ENCODE data around the gene CHD3. TPM values are rescaled to one million over a fixed set of nuclear protein-coding genes. Genes with fewer than 3 reads are reported as not detected.

CHD3 gene
- polyA plus RNA-seq, 3 donors from 2014 or later, result 0.72 to 19.6 (median 3.5) TPM

DNA sequence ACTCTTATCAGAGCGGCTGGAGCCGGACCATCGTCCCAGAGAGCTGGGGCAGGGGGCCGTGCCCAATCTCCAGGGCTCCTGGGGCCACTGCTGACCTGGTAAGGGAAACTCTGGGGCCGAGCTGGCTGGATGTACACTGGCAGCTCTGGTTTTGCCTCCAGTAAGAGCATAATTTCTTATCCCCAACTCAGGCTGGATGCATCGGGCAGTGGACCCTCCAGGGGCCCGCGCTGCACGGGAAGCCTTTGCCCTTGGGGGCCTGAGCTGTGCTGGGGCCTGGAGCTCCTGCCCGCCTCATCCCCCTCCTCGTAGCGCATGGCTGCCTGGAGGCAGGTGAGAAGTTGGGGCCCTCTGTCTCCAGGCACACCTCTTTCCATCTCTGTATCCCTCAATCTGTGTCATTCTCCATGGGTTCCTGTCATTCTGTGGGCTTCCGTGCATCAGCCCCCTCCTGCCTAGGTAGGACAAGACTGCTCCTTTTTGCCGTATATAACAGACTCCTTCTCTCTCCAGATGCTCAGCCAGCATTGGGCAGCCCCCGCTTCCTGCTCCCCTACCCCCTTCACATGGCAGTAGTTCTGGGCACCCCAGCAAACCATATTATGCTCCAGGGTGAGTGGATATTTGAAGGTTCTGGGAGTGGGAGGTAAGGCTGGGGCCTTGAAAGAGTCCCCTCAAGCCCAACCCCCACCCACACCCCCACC lies 43.1 kb upstream of the CHD3 start:
- peak overlapping the region; percentile 98 to 100 (median 99) for H3K4me3 Mint-ChIP-seq
- H3K36me3 Mint-ChIP-seq, result no peaks in the 10 kb centered on the region
- H3K27ac Mint-ChIP-seq, result peak overlapping the region; percentile 97 to 100 (median 100)
- H3K9me3 Mint-ChIP-seq, result no peaks in the 10 kb centered on the region
- peaks cover 37 to 41% of the 10 kb centered on the region in 2 donors for H3K4me1 Mint-ChIP-seq
- peaks cover 36 to 51% (median 41%) of the 10 kb centered on the region in 3 donors for H3K27me3 Mint-ChIP-seq (ENCODE audit: low read depth in 3 of 3)
- no peak for DNase-seq

DNA sequence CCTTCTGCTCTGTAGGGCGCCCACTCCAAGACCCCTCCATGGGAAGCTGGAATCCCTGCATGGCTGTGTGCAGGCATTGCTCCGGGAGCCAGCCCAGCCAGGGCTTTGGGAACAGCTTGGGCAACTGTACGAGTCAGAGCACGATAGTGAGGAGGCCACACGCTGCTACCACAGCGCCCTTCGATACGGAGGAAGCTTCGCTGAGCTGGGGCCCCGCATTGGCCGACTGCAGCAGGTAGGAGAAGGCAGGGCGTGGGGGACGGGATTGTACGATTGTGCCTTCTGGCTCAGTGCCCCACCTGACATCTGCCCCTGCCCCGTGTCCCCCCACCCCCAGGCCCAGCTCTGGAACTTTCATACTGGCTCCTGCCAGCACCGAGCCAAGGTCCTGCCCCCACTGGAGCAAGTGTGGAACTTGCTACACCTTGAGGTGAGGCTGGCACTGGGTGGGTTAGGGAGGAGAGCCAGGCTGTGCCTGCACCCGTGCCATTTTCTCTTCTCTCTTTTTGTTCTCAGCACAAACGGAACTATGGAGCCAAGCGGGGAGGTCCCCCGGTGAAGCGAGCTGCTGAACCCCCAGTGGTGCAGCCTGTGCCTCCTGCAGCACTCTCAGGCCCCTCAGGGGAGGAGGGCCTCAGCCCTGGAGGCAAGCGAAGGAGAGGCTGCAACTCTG lies 42.4 kb upstream of the CHD3 start:
- H3K27me3 Mint-ChIP-seq (ENCODE audit: low read depth in 3 of 3), result peaks cover 33 to 44% (median 42%) of the 10 kb centered on the region in 3 donors
- H3K4me3 Mint-ChIP-seq, result peak overlapping the region in 2 of 5 donors; percentile 38 to 44
- H3K36me3 Mint-ChIP-seq, result no peaks in the 10 kb centered on the region
- H3K4me1 Mint-ChIP-seq, result peaks cover 30 to 38% of the 10 kb centered on the region in 2 donors
- H3K27ac Mint-ChIP-seq, result peak overlapping the region in 3 of 6 donors; percentile 69 to 100 (median 76)
- H3K9me3 Mint-ChIP-seq, result peaks cover 0 to 1% (median 0%) of the 10 kb centered on the region in 6 donors
- DNase-seq, result no peak

- H3K36me3 Mint-ChIP-seq, result no peaks in the 10 kb centered on the region
- peak overlapping the region in 2 of 6 donors; percentile 24 to 81 for H3K27ac Mint-ChIP-seq
- H3K27me3 Mint-ChIP-seq (ENCODE audit: low read depth in 3 of 3), result peaks cover 30 to 40% (median 40%) of the 10 kb centered on the region in 3 donors
- H3K4me3 Mint-ChIP-seq, result peak overlapping the region in 1 of 5 donors; percentile 44
- DNase-seq, result no peak
- H3K9me3 Mint-ChIP-seq, result peaks cover 0 to 1% (median 0%) of the 10 kb centered on the region in 6 donors
- peaks cover 30 to 43% of the 10 kb centered on the region in 2 donors for H3K4me1 Mint-ChIP-seq
Measured at GRCh38 chr17:7846765-7847661, 41.6 kb upstream of the CHD3 start.

DNA sequence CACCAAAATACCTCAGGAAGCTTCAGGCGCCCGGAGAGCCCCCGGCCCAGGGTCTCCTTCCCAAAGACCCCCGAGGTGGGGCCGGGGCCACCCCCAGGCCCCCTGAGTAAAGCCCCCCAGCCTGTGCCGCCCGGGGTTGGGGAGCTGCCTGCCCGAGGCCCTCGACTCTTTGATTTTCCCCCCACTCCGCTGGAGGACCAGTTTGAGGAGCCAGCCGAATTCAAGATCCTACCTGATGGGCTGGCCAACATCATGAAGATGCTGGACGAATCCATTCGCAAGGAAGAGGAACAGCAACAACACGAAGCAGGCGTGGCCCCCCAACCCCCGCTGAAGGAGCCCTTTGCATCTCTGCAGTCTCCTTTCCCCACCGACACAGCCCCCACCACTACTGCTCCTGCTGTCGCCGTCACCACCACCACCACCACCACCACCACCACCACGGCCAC lies 40.4 kb upstream of the CHD3 start:
- peaks cover 0 to 1% (median 0%) of the 10 kb centered on the region in 6 donors for H3K9me3 Mint-ChIP-seq

GRCh38 chr17:7848739-7849129 lies 39.9 kb upstream of the CHD3 start:
- peaks cover 0 to 1% (median 0%) of the 10 kb centered on the region in 6 donors for H3K9me3 Mint-ChIP-seq
- H3K36me3 Mint-ChIP-seq, result peaks cover 0 to under 1% (median 0%) of the 10 kb centered on the region in 3 donors
- H3K4me3 Mint-ChIP-seq, result no peak overlapping the region
- no peak overlapping the region for H3K27ac Mint-ChIP-seq
- no peak for DNase-seq
- peaks cover 13 to 26% (median 26%) of the 10 kb centered on the region in 3 donors for H3K27me3 Mint-ChIP-seq (ENCODE audit: low read depth in 3 of 3)
- H3K4me1 Mint-ChIP-seq, result peaks cover 24 to 37% of the 10 kb centered on the region in 2 donors

More for the DNA sequence above, 40.4 kb upstream of the CHD3 start:
- Mint-ChIP-seq H3K27ac (no peak overlapping the region), H3K36me3 (no peaks in the 10 kb centered on the region), H3K4me1 (peaks cover 28 to 41% of the 10 kb centered on the region in 2 donors), H3K4me3 (no peak overlapping the region), H3K27me3 (ENCODE audit: low read depth in 3 of 3) (peaks cover 19 to 31% (median 30%) of the 10 kb centered on the region in 3 donors)
- DNase-seq, result no peak

- no peak for DNase-seq
- Mint-ChIP-seq H3K9me3 (peaks cover 0 to 1% (median 0%) of the 10 kb centered on the region in 6 donors), H3K4me3 (no peak overlapping the region), H3K27me3 (ENCODE audit: low read depth in 3 of 3) (peaks cover 10 to 23% (median 21%) of the 10 kb centered on the region in 3 donors), H3K4me1 (peaks cover 19 to 33% of the 10 kb centered on the region in 2 donors), H3K27ac (no peak overlapping the region), H3K36me3 (peaks cover 0 to 4% (median 0%) of the 10 kb centered on the region in 3 donors)
Measured at GRCh38 chr17:7849130-7849750, 39.3 kb upstream of the CHD3 start.

DNA sequence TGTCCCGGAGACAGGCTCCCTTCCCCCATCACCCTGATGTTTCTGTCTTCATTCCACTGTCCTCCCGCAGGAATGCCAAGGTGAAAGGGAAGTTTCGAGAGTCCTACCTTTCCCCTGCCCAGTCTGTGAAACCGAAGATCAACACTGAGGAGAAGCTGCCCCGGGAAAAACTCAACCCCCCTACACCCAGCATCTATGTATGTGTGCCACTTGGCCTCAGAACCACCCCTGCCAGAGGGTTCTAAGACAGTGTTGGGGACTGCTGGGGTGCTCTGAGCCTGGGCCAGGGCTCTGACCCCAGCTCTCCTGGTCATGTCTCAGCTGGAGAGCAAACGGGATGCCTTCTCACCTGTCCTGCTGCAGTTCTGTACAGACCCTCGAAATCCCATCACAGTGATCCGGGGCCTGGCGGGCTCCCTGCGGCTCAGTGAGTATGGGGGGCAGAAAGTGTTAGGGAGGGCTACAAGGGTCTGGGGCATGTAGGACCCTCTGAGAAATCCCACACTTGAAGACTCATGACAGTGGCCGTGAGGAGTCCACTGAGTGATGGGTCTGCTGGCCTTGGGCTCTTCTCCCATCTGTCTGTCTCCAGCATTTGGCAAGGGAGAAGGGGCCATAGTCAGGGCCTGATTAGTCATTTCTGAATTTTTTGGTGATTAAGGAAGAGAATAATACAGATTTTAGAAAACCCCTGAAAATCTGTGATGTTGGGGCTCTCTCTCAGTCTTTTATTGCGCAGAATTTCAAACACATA lies 38.7 kb upstream of the CHD3 start:
- Mint-ChIP-seq H3K36me3 (peaks cover 0 to 4% (median 0%) of the 10 kb centered on the region in 3 donors), H3K4me1 (peaks cover 18 to 31% of the 10 kb centered on the region in 2 donors), H3K27me3 (ENCODE audit: low read depth in 3 of 3) (peaks cover 4 to 16% (median 14%) of the 10 kb centered on the region in 3 donors), H3K4me3 (peak overlapping the region in 2 of 5 donors; percentile 34 to 35), H3K9me3 (peaks cover 0 to 1% (median 0%) of the 10 kb centered on the region in 6 donors), H3K27ac (peak overlapping the region in 1 of 6 donors; percentile 30)
- no peak for DNase-seq

DNA sequence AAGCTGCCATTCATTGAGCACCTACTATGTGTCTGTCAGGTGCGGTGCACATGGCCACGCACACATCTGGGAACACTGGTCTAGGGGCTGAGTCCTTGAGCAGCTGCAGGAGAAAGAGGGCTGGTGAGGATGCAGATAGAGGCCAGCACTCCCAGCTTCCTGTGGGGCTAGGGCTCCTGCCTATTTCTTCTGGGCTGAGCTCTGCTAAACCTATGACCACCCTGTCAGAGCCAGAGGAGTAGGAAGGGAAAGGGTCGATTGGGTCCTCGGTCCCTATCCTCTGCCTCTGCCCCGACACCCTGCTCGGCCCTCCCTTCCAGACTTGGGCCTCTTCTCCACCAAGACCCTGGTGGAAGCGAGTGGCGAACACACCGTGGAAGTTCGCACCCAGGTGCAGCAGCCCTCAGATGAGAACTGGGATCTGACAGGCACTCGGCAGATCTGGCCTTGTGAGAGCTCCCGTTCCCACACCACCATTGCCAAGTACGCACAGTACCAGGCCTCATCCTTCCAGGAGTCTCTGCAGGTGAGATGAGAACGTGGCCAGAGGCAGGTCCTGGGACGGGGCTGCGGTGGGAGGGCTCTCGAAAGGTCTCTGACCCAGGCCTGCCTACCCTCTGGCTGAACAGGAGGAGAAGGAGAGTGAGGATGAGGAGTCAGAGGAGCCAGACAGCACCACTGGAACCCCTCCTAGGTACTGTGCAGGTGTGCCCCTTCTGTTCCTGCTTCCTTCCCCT lies 37.7 kb upstream of the CHD3 start:
- Mint-ChIP-seq H3K27ac (peak overlapping the region in 5 of 6 donors; percentile 59 to 76 (median 70)), H3K9me3 (peaks cover 0 to 1% (median 0%) of the 10 kb centered on the region in 6 donors), H3K4me3 (peak overlapping the region; percentile 61 to 76 (median 67)), H3K4me1 (peaks cover 14 to 23% of the 10 kb centered on the region in 2 donors), H3K36me3 (peaks cover 0 to 4% (median 0%) of the 10 kb centered on the region in 3 donors), H3K27me3 (ENCODE audit: low read depth in 3 of 3) (peaks cover 4 to 12% (median 12%) of the 10 kb centered on the region in 3 donors)
- no peak for DNase-seq

DNA sequence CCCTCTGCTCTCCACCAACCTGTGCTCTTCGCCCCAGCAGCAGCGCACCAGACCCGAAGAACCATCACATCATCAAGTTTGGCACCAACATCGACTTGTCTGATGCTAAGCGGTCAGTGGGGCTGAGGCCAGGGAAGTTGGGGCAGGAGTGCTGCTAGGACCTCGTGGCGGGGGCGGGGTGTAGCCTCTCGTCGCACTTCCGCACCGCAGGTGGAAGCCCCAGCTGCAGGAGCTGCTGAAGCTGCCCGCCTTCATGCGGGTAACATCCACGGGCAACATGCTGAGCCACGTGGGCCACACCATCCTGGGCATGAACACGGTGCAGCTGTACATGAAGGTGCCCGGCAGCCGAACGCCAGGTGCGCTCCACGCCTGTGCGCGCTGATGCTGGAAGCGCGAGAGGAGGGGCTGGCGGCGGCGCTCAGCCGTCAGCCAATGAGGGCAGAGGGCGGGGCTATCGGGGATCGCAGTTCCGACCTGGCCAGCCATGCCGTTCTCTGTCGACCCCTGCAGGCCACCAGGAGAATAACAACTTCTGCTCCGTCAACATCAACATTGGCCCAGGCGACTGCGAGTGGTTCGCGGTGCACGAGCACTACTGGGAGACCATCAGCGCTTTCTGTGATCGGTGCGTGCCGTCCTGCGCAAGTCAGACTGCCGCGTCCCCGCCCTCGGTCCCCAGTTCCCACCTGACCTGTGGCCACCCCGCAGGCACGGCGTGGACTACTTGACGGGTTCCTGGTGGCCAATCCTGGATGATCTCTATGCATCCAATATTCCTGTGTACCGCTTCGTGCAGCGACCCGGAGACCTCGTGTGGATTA lies 36.9 kb upstream of the CHD3 start:
- H3K27me3 Mint-ChIP-seq (ENCODE audit: low read depth in 3 of 3), result peaks cover 4 to 12% (median 11%) of the 10 kb centered on the region in 3 donors
- peak overlapping the region; percentile 61 to 76 (median 67) for H3K4me3 Mint-ChIP-seq
- DNase-seq, result peak; percentile 91 to 94 (median 94)
- peaks cover 0 to 4% (median 0%) of the 10 kb centered on the region in 3 donors for H3K36me3 Mint-ChIP-seq
- H3K4me1 Mint-ChIP-seq, result peaks cover 13 to 22% of the 10 kb centered on the region in 2 donors
- peak overlapping the region; percentile 59 to 76 (median 67) for H3K27ac Mint-ChIP-seq
- H3K9me3 Mint-ChIP-seq, result peaks cover 0 to 1% (median 0%) of the 10 kb centered on the region in 6 donors

DNA sequence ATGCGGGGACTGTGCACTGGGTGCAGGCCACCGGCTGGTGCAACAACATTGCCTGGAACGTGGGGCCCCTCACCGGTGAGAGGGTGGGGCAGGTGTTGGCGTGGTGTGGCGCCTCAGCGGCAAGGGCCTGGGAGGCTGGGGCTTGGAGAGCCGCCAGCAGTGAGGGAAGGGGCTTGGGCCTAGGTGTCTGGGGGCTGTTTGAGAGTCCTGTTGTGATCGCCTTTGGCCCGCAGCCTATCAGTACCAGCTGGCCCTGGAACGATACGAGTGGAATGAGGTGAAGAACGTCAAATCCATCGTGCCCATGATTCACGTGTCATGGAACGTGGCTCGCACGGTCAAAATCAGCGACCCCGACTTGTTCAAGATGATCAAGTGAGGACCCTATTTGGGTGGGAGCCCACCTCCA lies 36.3 kb upstream of the CHD3 start:
- H3K9me3 Mint-ChIP-seq, result peaks cover 0 to 1% (median 0%) of the 10 kb centered on the region in 6 donors

More for the DNA sequence above, 36.3 kb upstream of the CHD3 start:
- H3K36me3 Mint-ChIP-seq, result peaks cover 0 to 4% (median 0%) of the 10 kb centered on the region in 3 donors
- peak overlapping the region in 2 of 5 donors; percentile 61 to 72 for H3K4me3 Mint-ChIP-seq
- peak overlapping the region in 5 of 6 donors; percentile 59 to 76 (median 70) for H3K27ac Mint-ChIP-seq
- H3K27me3 Mint-ChIP-seq (ENCODE audit: low read depth in 3 of 3), result peaks cover 4 to 12% (median 11%) of the 10 kb centered on the region in 3 donors
- peaks cover 13 to 22% of the 10 kb centered on the region in 2 donors for H3K4me1 Mint-ChIP-seq
- no peak for DNase-seq

Data from immature natural killer cell (primary cell).